ENCODE results near the gene ETV5.

Gene ETV5

DNA sequence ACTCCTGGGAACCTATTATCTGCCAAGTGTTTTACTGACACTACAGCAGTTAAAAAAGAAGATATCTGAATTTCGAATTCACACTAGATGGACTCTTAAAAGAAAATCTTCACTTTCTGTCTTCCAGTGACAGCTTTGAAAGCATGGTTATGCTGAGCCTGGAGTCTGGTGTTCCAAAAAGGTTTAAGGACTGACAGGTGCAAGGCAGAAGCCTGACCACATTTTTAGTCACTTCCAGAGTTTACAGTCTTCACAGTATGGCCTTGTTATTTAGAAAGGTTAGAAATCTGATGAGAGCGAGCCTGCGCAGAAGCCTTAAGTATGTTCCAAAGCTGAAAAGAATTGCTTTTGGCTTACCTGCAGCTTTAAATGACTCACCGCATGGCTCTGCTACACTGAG, 59.9 kb downstream of the ETV5 start:
- Histone ChIP-seq H3K4me3 (ENCODE audit: low read depth, low read length) (no peak overlapping the region), H3K36me3 (ENCODE audit: control insufficient read depth in 2 of 2, insufficient read depth in 1 of 2, low read length in 2 of 2) (peaks cover 0 to 22% of the 10 kb centered on the region in 2 experiments; a peak in 1 of 3 replicates), H3K9me3 (ENCODE audit: control insufficient read depth, insufficient read depth, low read depth, low read length) (no peaks in the 10 kb centered on the region), H3K4me1 (ENCODE audit: control insufficient read depth, insufficient read depth, low read length) (no peaks in the 10 kb centered on the region), H3K27ac (ENCODE audit: extremely low read depth, low read depth, low read length) (no peak overlapping the region)
- ChIA-PET POLR2A (no interaction called here), CTCF (no interaction called here)
- TF ChIP-seq ZNF184 (tag by site-specific recombination; IDR thresholded peaks at IDR 0.05) (no peak), ZNF391 (tag by site-specific recombination; IDR thresholded peaks at IDR 0.05; ENCODE audit: borderline replicate concordance, low read depth) (no peak)

DNA sequence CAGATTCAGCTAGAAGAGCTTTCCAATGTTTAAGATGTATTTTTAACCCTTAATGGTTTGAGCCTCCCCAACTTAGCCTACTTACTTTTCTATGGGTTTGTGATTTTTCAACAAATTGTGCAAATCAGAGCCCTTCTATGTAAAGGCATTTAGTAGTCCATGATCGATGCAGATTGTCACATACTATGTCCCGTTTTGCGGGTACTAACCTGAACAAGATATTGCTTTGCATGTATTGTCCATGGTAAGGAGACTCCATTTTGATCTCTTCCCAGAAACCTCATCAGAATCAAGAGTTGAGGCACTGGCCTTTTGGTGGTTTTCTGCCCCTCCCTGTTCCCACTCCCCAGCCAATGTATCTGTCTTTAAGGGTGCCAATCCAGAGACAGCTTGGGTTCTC, 60.8 kb downstream of the ETV5 start:
- no peak for TF ChIP-seq ZIC2 (tag by site-specific recombination; IDR thresholded peaks at IDR 0.05)
- TF ChIP-seq, protein P1, sequence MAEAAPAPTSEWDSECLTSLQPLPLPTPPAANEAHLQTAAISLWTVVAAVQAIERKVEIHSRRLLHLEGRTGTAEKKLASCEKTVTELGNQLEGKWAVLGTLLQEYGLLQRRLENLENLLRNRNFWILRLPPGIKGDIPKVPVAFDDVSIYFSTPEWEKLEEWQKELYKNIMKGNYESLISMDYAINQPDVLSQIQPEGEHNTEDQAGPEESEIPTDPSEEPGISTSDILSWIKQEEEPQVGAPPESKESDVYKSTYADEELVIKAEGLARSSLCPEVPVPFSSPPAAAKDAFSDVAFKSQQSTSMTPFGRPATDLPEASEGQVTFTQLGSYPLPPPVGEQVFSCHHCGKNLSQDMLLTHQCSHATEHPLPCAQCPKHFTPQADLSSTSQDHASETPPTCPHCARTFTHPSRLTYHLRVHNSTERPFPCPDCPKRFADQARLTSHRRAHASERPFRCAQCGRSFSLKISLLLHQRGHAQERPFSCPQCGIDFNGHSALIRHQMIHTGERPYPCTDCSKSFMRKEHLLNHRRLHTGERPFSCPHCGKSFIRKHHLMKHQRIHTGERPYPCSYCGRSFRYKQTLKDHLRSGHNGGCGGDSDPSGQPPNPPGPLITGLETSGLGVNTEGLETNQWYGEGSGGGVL (tag by site-specific recombination; IDR thresholded peaks at IDR 0.05), result no peak
- TF ChIP-seq ZNF560 (tag by site-specific recombination; IDR thresholded peaks at IDR 0.05; ENCODE audit: borderline replicate concordance), result no peak
- no peak for TF ChIP-seq TRIM28 (IDR thresholded peaks at IDR 0.05; ENCODE audit: borderline replicate concordance, low read length)
- no peak for TF ChIP-seq ZNF266 (tag by site-specific recombination; IDR thresholded peaks at IDR 0.05; ENCODE audit: low read depth)
- TF ChIP-seq, protein P2, sequence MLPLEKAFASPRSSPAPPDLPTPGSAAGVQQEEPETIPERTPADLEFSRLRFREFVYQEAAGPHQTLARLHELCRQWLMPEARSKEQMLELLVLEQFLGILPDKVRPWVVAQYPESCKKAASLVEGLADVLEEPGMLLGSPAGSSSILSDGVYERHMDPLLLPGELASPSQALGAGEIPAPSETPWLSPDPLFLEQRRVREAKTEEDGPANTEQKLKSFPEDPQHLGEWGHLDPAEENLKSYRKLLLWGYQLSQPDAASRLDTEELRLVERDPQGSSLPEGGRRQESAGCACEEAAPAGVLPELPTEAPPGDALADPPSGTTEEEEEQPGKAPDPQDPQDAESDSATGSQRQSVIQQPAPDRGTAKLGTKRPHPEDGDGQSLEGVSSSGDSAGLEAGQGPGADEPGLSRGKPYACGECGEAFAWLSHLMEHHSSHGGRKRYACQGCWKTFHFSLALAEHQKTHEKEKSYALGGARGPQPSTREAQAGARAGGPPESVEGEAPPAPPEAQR (tag by site-specific recombination; IDR thresholded peaks at IDR 0.05), result no peak
- no peak for TF ChIP-seq ZNF23 (tag by site-specific recombination; IDR thresholded peaks at IDR 0.05; ENCODE audit: borderline replicate concordance)
- TF ChIP-seq, protein P3, sequence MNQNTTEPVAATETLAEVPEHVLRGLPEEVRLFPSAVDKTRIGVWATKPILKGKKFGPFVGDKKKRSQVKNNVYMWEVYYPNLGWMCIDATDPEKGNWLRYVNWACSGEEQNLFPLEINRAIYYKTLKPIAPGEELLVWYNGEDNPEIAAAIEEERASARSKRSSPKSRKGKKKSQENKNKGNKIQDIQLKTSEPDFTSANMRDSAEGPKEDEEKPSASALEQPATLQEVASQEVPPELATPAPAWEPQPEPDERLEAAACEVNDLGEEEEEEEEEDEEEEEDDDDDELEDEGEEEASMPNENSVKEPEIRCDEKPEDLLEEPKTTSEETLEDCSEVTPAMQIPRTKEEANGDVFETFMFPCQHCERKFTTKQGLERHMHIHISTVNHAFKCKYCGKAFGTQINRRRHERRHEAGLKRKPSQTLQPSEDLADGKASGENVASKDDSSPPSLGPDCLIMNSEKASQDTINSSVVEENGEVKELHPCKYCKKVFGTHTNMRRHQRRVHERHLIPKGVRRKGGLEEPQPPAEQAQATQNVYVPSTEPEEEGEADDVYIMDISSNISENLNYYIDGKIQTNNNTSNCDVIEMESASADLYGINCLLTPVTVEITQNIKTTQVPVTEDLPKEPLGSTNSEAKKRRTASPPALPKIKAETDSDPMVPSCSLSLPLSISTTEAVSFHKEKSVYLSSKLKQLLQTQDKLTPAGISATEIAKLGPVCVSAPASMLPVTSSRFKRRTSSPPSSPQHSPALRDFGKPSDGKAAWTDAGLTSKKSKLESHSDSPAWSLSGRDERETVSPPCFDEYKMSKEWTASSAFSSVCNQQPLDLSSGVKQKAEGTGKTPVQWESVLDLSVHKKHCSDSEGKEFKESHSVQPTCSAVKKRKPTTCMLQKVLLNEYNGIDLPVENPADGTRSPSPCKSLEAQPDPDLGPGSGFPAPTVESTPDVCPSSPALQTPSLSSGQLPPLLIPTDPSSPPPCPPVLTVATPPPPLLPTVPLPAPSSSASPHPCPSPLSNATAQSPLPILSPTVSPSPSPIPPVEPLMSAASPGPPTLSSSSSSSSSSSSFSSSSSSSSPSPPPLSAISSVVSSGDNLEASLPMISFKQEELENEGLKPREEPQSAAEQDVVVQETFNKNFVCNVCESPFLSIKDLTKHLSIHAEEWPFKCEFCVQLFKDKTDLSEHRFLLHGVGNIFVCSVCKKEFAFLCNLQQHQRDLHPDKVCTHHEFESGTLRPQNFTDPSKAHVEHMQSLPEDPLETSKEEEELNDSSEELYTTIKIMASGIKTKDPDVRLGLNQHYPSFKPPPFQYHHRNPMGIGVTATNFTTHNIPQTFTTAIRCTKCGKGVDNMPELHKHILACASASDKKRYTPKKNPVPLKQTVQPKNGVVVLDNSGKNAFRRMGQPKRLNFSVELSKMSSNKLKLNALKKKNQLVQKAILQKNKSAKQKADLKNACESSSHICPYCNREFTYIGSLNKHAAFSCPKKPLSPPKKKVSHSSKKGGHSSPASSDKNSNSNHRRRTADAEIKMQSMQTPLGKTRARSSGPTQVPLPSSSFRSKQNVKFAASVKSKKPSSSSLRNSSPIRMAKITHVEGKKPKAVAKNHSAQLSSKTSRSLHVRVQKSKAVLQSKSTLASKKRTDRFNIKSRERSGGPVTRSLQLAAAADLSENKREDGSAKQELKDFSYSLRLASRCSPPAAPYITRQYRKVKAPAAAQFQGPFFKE (tag by site-specific recombination; IDR thresholded peaks at IDR 0.05; ENCODE audit: borderline replicate concordance), result no peak
- TF ChIP-seq ZNF404 (tag by site-specific recombination; IDR thresholded peaks at IDR 0.05), result no peak
- TF ChIP-seq GFI1B (tag by site-specific recombination; IDR thresholded peaks at IDR 0.05), result no peak
- TF ChIP-seq SP2 (tag by site-specific recombination; IDR thresholded peaks at IDR 0.05), result no peak
- TF ChIP-seq ZNF610 (tag by site-specific recombination; IDR thresholded peaks at IDR 0.05; ENCODE audit: borderline replicate concordance), result no peak
- TF ChIP-seq IKZF3 (tag by site-specific recombination; IDR thresholded peaks at IDR 0.05), result no peak
- no peak for TF ChIP-seq ZNF76 (tag by site-specific recombination; IDR thresholded peaks at IDR 0.05; ENCODE audit: borderline replicate concordance, low read depth)
- TF ChIP-seq, protein P4, sequence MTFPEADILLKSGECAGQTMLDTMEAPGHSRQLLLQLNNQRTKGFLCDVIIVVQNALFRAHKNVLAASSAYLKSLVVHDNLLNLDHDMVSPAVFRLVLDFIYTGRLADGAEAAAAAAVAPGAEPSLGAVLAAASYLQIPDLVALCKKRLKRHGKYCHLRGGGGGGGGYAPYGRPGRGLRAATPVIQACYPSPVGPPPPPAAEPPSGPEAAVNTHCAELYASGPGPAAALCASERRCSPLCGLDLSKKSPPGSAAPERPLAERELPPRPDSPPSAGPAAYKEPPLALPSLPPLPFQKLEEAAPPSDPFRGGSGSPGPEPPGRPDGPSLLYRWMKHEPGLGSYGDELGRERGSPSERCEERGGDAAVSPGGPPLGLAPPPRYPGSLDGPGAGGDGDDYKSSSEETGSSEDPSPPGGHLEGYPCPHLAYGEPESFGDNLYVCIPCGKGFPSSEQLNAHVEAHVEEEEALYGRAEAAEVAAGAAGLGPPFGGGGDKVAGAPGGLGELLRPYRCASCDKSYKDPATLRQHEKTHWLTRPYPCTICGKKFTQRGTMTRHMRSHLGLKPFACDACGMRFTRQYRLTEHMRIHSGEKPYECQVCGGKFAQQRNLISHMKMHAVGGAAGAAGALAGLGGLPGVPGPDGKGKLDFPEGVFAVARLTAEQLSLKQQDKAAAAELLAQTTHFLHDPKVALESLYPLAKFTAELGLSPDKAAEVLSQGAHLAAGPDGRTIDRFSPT (tag by site-specific recombination; IDR thresholded peaks at IDR 0.05), result no peak
- no peak for TF ChIP-seq ZNF155 (tag by site-specific recombination; IDR thresholded peaks at IDR 0.05)
- no peak for TF ChIP-seq SALL2 (tag by site-specific recombination; IDR thresholded peaks at IDR 0.05; ENCODE audit: borderline replicate concordance)
- H3K4me1 ChIP-seq (ENCODE audit: control insufficient read depth, insufficient read depth, low read length), result no peaks in the 10 kb centered on the region
- H3K27ac ChIP-seq (ENCODE audit: extremely low read depth, low read depth, low read length), result no peak overlapping the region
- peaks cover 0 to 22% of the 10 kb centered on the region in 2 experiments; a peak in 1 of 3 replicates for H3K36me3 ChIP-seq (ENCODE audit: control insufficient read depth in 2 of 2, insufficient read depth in 1 of 2, low read length in 2 of 2)
- H3K4me3 ChIP-seq (ENCODE audit: low read depth, low read length), result no peak overlapping the region
- ChIA-PET CTCF (no interaction called here), POLR2A (no interaction called here)
- H3K9me3 ChIP-seq (ENCODE audit: control insufficient read depth, insufficient read depth, low read depth, low read length), result no peaks in the 10 kb centered on the region
